ENCODE data around the gene AJM1. TPM values are rescaled to one million over a fixed set of nuclear protein-coding genes. Genes with fewer than 3 reads are reported as not detected.
A peak's percentile ranks its signal among the peaks of the same experiment; 100 is the strongest.

The AJM1 gene
- total and polyA plus RNA-seq, 2 of the 8 experiments (the other 6 are each of a cell fraction or from before 2014, with no cell fraction given), result 0.12 to 0.97 TPM

GRCh38 chr9:136882109-136882946 lies 40.0 kb downstream of the AJM1 start:
- Histone ChIP-seq H2BK20ac (ENCODE audit: low read length) (no peak overlapping the region), H2BK12ac (ENCODE audit: low read depth, low read length) (no peak overlapping the region), H3K4me2 (ENCODE audit: insufficient read depth in 1 of 2, low read depth in 2 of 2, low read length in 2 of 2) (no peak overlapping the region), H2BK15ac (ENCODE audit: low read length) (no peak overlapping the region), H3K27ac (ENCODE audit: low read depth, low read length) (no peak overlapping the region), H3K56ac (replicated peaks; ENCODE audit: insufficient read length, low read depth, low read length) (no peak overlapping the region), H3K18ac (ENCODE audit: extremely low read depth, low read length) (no peak overlapping the region), H4K20me1 (replicated peaks in 1 of 2; ENCODE audit: control insufficient read depth in 1 of 2, insufficient read depth in 2 of 2, low read length in 2 of 2) (peaks cover 3 to 4% of the 10 kb centered on the region in 2 experiments), H2AFZ (ENCODE audit: low read length) (no peak overlapping the region), H4K91ac (replicated peaks; ENCODE audit: insufficient read length, low read length) (no peak overlapping the region), H4K8ac (ENCODE audit: extremely low read depth, insufficient read depth, low read length) (peak overlapping the region; percentile 65; the same call in 1 of the 2 replicates), H3K4ac (replicated peaks; ENCODE audit: insufficient read length, low read depth, low read length) (no peak overlapping the region), H3K23me2 (ENCODE audit: low read depth, low read length) (peaks cover 5% of the 10 kb centered on the region; the same call in 1 of the 2 replicates), H3K79me1 (ENCODE audit: low read depth, low read length) (no peaks in the 10 kb centered on the region), H4K5ac (ENCODE audit: insufficient read length, low read depth, low read length) (no peak overlapping the region), H3K4me1 (replicated peaks in 1 of 4; ENCODE audit: control insufficient read depth in 3 of 4, insufficient read depth in 4 of 4, low read length in 3 of 4) (peaks cover 0 to 4% (median 1%) of the 10 kb centered on the region in 4 experiments; a peak in 4 of 7 replicates), H3K36me3 (ENCODE audit: control insufficient read depth in 2 of 4, insufficient read depth in 4 of 4, low read length in 3 of 4) (no peaks in the 10 kb centered on the region), H2AK5ac (ENCODE audit: low read depth, low read length) (no peak overlapping the region), H3K4me3 (ENCODE audit: extremely low read depth in 1 of 4, insufficient read depth in 2 of 4, low read depth in 3 of 4, low read length in 4 of 4) (no peak overlapping the region), H3K79me2 (ENCODE audit: control insufficient read depth in 1 of 2, insufficient read depth in 2 of 2, low read length in 2 of 2) (peaks cover 3 to 7% of the 10 kb centered on the region in 2 experiments; a peak in 3 of 4 replicates), H3K27me3 (replicated peaks in 1 of 4; ENCODE audit: control insufficient read depth in 3 of 4, extremely low read depth in 1 of 4, insufficient read depth in 3 of 4, low read length in 3 of 4) (no peaks in the 10 kb centered on the region), H3K9ac (replicated peaks in 1 of 4; ENCODE audit: extremely low read depth in 1 of 4, low read depth in 3 of 4, low read length in 3 of 4) (0 out of 7 replicates have a peak overlapping the region, but pooled peaks of 1 of the 4 experiments have one; percentile 7), H3K14ac (ENCODE audit: insufficient read length) (no peak overlapping the region), H3K9me3 (ENCODE audit: insufficient read depth in 2 of 2, low read depth in 1 of 2, low read length in 1 of 2) (no peaks in the 10 kb centered on the region), H2BK120ac (replicated peaks; ENCODE audit: low read depth, low read length) (no peak overlapping the region), H2BK5ac (ENCODE audit: low read depth, low read length) (peak overlapping the region; percentile 9), H3K23ac (ENCODE audit: insufficient read length) (no peak overlapping the region)
- DNase-seq (ENCODE audit: low read depth in 1 of 2, low spot score in 2 of 2) (no peak), FAIRE-seq (no peak)
- ChIA-PET POLR2A (ENCODE audit: partially characterized antibody) (interaction anchor here (0.5 to 2.6 kb wide), 10 partner anchors 7 to 82 kb away, joined by 3 to 16 read pairs (median 4); partner anchors contain the start of gene EDF1), CTCF (ENCODE audit: partially characterized antibody) (interaction anchor here (0.9 to 1.8 kb wide), 4 partner anchors 10 to 21 kb away, joined by 3 to 6 read pairs (median 4); no protein-coding TSS in a partner anchor)
- TF ChIP-seq GTF2F1 (IDR thresholded peaks at IDR 0.05; ENCODE audit: borderline replicate concordance, low read depth, low read length), result no peak
- peak; percentile 31; the same call in 1 of the 2 replicates for TF ChIP-seq JUND (IDR thresholded peaks at IDR 0.05; ENCODE audit: low read length)
- WGBS, 2 experiments (ENCODE audit: extremely low coverage in 1 of 2, insufficient coverage in 1 of 2, insufficient read length in 1 of 2, insufficient replicate concordance in 2 of 2, low coverage in 1 of 2, low lambda C conversion rate in 2 of 2, missing lambda C conversion rate in 1 of 2), result 79% methylated on average over 19 of the region's 19 CpGs; no CpG with 5 or more reads in 1 of the 2 experiments

All from H1 (cell line).